Glomerular endothelial cell (primary cell): ENCODE measurements around the gene TTLL8. TPM values are rescaled to one million over a fixed set of nuclear protein-coding genes. Genes with fewer than 3 reads are reported as not detected.

Source experiments
- DNase-seq: peaks from one replicate; pipeline ENCODE4 v3.0.0-alpha.2; 2011; ENCODE audit warnings: low read depth, low spot score; ENCODE audit errors: extremely low read depth
- total RNA-seq: library from RNA; depleted of rRNA; stranded (reverse); fragments of >200 nt; gene quantifications from 2 replicates; pipeline ENCODE4 v1.2.3, GENCODE V29; 2015

Gene TTLL8
- total RNA-seq, 1 donor from 2014 or later = not detected

DNA sequence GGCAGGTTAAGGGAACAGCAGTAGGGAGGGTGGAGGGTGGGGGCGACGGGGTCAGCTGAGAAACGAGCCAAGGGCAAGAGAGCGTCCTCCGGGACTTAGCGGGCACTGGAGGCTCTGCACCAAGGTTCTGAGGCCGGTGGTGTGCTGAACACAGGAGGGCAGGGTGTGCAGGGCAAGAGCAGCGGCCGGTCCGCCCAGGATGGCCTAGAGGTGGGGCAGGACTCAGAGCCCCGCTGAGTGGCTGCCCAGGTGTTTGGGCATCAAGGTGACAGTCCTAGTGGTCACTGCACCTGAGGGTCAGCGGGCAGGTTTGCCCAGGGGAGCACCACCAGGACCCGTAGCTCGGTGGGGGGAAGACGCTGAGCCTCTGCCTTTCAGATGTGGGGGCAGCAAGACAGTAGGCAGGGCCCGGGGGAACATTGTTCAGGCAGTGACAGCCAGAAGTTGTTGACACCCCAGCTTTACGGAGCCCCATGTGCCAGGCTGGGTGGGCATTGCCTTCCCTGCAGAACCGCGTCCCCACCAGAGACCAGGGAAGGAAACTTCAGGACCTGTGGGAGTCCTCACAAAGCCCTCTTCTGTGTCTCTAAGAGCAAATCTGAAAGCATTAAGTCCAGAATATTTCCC, 4.5 kb upstream of the TTLL8 start:
- no peak for DNase-seq

DNA sequence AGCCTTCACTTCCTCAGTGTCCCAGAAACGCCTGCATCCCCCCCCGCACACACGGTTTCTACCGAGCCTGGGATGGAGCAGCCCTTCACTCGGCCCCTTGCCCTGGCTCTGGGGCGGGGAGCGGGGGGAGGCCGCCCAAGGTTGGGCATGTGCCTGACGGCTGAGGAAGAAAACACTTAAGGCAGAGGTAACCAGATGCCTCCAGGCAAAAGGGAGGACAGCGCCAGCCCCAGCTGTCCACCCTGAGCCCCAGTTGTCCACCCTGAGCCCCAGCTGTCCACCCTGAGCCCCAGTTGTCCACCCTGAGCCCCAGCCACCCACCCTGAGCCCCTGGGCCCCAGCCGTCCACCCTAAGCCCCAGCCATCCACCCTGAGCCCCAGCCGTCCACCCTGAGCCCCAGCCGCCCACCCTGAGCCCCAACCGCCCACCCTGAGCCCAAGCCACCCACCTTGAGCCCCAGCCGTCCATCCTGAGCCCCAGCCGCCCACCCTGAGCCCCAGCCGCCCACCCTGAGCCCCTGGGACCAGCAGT, 3.8 kb upstream of the TTLL8 start:
- no peak for DNase-seq

GRCh38 chr22:50061141-50061823, 3.2 kb upstream of the TTLL8 start:
- no peak for DNase-seq

DNA sequence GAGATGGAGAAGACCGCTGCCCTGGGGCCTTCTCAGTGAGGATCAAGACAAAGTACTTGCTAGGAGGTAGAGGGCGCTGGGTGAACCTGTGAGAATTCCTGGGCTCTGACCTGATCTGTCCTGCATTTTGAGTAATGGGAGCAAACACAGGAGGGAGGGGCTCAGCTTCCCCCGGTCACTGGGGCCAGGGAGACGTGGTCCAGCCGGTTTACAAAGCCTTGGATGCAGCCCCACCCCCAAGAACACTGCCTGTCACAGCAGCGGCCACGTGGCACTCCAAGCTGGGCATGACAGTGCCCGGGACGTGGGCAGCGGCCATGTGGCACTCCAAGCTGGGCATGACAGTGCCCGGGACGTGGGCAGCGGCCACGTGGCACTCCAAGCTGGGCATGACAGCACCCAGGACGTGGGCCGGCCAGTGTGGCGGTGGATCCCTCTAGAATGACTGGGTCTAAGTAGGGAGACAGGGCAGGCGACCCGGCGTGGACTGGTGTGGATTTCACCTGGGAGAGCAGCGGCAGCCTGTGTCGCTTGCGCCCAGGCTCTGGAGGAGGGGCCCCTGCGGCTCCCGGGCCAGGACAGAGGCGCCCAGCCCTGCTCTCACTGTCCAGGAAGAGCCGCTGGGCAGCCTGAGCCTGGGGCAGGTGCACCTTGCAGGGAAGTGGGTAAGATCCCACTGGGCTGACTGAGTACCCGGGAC, 2.5 kb upstream of the TTLL8 start:
- no peak for DNase-seq

GRCh38 chr22:50059881-50060262, 1.8 kb upstream of the TTLL8 start:
- DNase-seq = no peak

- DNase-seq = no peak
Observed at GRCh38 chr22:50058906-50059880, 1.1 kb upstream of the TTLL8 start.

DNA sequence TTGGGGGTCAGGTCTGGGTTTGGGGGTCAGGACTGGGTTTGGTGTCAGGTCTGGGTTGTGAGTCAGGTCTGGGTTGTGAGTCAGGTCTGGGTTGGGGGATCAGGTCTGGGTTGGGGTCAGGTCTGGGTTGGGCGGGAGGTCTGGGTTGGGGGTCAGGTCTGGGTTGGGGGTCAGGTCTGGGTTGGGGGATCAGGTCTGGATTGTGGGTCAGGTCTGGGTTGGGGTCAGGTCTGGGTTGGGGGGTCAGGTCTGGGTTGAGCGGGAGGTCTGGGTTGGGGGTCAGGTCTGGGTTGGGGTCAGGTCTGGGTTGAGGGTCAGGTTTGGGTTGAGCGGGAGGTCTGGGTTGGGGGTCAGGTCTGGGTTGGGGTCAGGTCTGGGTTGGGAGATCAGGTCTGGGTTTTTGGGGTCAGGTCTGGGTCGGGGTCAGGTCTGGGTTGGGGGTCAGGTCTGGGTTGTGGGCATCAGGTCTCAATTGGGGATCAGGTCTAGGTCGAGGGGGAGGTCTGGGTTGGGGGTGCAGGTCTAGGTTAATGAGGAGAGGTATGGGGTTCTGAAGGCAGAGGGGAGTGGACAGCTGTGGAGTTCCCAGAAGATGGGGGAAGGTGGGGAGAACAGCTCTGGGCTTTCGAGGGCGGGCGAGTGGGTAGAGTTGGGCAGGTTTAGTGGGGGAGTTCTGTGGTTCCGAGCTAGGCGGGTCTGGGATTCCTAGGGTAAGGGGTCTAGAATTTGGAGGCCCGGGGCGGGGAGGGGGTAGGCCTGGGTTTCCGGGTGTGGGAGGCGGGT, 629 bp downstream of the TTLL8 start:
- DNase-seq = no peak

GRCh38 chr22:50056214-50056972, 1.7 kb downstream of the TTLL8 start:
- DNase-seq = no peak

DNA sequence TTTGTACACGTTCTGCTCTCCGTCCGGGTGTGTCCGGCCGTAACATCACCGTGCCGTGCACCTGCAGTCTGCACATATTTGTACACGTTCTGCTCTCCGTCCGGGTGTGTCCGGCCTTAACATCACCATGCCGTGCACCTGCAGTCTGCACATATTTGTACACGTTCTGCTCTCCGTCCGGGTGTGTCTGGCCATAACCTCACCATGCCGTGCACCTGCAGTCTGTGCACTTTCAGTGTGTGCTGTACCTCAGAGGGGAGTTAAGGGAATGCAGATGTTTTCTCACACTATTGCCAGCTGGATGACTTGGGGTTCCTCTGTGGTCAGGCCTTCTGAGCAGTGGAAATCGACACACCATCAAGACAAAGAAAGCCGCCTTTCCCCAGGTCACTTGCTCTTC, 4.2 kb downstream of the TTLL8 start:
- no peak for DNase-seq

DNA sequence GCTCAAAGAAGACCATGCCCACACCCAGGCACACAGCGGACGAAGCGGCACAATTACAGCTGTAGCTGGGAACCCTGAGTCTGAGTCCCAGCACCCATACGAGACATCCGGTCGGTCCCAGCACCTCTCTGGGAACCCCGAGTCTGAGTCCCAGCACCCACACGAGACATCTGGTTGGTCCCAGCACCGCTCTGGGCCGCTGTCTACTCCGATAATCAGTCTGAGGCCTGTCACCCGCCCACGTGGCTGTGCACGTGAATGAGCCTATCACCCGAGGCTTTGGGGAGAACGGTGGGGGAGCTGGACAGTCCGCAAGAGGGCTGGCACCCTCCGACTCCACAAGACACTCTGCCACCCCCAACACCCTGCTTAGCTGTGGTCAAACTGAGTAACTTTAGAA, 6.2 kb downstream of the TTLL8 start:
- no peak for DNase-seq

GRCh38 chr22:50049299-50050195, 8.6 kb downstream of the TTLL8 start:
- no peak for DNase-seq

DNA sequence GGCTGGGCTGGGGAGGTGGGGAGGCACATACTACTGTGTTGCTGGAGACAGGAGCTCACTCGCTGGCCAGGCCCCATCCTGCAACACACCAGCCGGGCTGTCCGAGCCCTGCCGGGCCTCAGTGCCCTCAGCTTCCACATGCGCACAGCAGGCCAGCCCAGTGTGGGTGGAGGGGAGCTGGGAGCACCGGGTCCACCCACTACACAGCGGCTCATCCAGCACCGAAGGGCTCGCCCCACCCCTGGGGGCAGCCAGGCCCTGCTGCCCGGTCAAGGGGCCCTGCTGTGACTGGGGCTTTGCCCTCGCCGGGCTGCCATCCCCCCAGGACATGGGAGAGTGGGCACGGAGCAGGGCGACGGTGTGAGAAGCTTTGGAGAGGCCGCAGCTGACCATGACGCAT, 9.3 kb downstream of the TTLL8 start:
- no peak for DNase-seq

DNA sequence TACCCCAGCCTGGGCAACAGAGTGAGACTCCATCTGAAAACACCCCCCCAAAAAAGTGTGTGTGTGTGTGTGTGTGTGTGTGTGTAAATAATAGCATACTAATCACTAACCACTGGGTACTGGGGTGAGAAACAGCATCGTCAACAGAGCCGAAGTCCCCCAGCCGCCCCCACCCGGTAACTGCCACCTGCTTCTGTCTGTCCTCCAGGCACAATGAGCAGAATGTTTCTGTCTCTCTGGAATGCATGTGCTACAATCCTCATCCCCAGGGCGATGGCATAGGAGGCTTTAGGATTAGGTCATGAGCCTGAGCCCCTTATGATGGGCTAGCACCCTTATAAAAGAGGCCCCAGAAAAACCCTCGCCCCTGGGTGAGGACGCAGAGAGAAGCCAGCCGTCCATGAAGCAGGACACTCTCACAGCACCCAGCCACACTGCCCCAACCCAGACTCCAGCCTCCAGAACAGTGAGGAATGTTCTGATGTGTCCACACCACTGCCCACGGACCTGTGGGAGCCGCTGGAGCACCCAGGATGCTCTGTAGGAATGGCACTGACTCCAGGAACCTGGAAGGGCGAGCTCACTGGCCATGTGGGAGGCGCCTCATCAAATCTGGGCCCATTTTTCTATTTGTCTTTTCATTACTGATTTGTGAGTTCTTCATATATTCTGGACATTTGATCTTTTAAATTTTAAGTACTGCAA, 9.9 kb downstream of the TTLL8 start:
- no peak for DNase-seq

- no peak for DNase-seq
Observed at GRCh38 chr22:50047346-50047745, 10.8 kb downstream of the TTLL8 start.

GRCh38 chr22:50046481-50047245, 11.4 kb downstream of the TTLL8 start:
- DNase-seq = no peak

DNA sequence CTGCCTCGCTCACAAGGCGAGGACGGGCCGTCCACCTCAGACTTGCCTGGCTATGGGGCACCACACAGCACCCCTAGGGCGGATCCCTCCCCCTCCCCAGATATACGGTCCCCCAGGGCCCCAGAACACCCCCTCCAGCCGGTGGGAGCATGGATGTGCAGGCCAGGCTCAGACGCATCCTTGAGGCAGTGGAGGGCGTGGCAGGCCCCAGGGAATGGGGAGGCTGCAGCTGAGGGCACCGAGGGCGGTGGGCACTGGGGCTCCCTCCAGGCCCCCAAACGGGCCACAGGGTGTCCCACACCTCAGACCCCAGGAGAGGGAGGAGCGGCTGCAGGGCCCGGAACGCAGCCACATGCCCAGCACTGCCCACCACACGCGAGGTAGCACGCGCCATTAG, 12.1 kb downstream of the TTLL8 start:
- no peak for DNase-seq
